GM21515 (cell line): ENCODE results near the gene GALNT18.

Experiments
- ATAC-seq: cut with Tn5 transposase; IDR thresholded peaks from one replicate; pipeline ENCODE4 v1.9.1; 2021; ENCODE audit not compliant: unreplicated experiment

Gene GALNT18

GRCh38 chr11:11441091-11441490, 180.7 kb downstream of the GALNT18 start:
- no peak for ATAC-seq

- ATAC-seq, result no peak
Measured at GRCh38 chr11:11440144-11440543, 181.7 kb downstream of the GALNT18 start.

GRCh38 chr11:11439591-11439990, 182.2 kb downstream of the GALNT18 start:
- no peak for ATAC-seq

GRCh38 chr11:11436715-11437313, 185.0 kb downstream of the GALNT18 start:
- no peak for ATAC-seq

- no peak for ATAC-seq
Measured at GRCh38 chr11:11435635-11436034, 186.2 kb downstream of the GALNT18 start.

GRCh38 chr11:11433960-11434359, 187.8 kb downstream of the GALNT18 start:
- no peak for ATAC-seq

- no peak for ATAC-seq
Measured at GRCh38 chr11:11432621-11433319, 189.0 kb downstream of the GALNT18 start.

GRCh38 chr11:11430431-11430830, 191.4 kb downstream of the GALNT18 start:
- no peak for ATAC-seq

- ATAC-seq, result no peak
Measured at GRCh38 chr11:11428714-11429113, 193.1 kb downstream of the GALNT18 start.

GRCh38 chr11:11427542-11427941, 194.3 kb downstream of the GALNT18 start:
- no peak for ATAC-seq

- no peak for ATAC-seq
Measured at GRCh38 chr11:11427140-11427539, 194.7 kb downstream of the GALNT18 start.

GRCh38 chr11:11426226-11426952, 195.4 kb downstream of the GALNT18 start:
- ATAC-seq, result no peak

- no peak for ATAC-seq
Measured at GRCh38 chr11:11425806-11426205, 196.0 kb downstream of the GALNT18 start.

- ATAC-seq, result no peak
Measured at GRCh38 chr11:11424688-11425087, 197.1 kb downstream of the GALNT18 start.

GRCh38 chr11:11422411-11423128, 199.2 kb downstream of the GALNT18 start:
- no peak for ATAC-seq

GRCh38 chr11:11421509-11421908, 200.3 kb downstream of the GALNT18 start:
- ATAC-seq, result no peak

- ATAC-seq, result no peak
Measured at GRCh38 chr11:11420899-11421285, 200.9 kb downstream of the GALNT18 start.

GRCh38 chr11:11420191-11420898, 201.5 kb downstream of the GALNT18 start:
- ATAC-seq, result no peak

GRCh38 chr11:11419747-11420146, 202.1 kb downstream of the GALNT18 start:
- ATAC-seq, result no peak

- ATAC-seq, result no peak
Measured at GRCh38 chr11:11416917-11417316, 204.9 kb downstream of the GALNT18 start.

GRCh38 chr11:11416502-11416901, 205.3 kb downstream of the GALNT18 start:
- ATAC-seq, result no peak
